Measurements from ENCODE around the gene MCL1.

- TF ChIP-seq, protein P1, sequence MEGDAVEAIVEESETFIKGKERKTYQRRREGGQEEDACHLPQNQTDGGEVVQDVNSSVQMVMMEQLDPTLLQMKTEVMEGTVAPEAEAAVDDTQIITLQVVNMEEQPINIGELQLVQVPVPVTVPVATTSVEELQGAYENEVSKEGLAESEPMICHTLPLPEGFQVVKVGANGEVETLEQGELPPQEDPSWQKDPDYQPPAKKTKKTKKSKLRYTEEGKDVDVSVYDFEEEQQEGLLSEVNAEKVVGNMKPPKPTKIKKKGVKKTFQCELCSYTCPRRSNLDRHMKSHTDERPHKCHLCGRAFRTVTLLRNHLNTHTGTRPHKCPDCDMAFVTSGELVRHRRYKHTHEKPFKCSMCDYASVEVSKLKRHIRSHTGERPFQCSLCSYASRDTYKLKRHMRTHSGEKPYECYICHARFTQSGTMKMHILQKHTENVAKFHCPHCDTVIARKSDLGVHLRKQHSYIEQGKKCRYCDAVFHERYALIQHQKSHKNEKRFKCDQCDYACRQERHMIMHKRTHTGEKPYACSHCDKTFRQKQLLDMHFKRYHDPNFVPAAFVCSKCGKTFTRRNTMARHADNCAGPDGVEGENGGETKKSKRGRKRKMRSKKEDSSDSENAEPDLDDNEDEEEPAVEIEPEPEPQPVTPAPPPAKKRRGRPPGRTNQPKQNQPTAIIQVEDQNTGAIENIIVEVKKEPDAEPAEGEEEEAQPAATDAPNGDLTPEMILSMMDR (IDR thresholded peaks at IDR 0.05) = no peak
- no peak for TF ChIP-seq ZFX (IDR thresholded peaks at IDR 0.05; ENCODE audit: borderline replicate concordance)
Measured at GRCh38 chr1:150549496-150550221, 29.8 kb downstream of the MCL1 start.

All from 22Rv1 (cell line).